ENCODE data around the gene ZIC5.

DNA sequence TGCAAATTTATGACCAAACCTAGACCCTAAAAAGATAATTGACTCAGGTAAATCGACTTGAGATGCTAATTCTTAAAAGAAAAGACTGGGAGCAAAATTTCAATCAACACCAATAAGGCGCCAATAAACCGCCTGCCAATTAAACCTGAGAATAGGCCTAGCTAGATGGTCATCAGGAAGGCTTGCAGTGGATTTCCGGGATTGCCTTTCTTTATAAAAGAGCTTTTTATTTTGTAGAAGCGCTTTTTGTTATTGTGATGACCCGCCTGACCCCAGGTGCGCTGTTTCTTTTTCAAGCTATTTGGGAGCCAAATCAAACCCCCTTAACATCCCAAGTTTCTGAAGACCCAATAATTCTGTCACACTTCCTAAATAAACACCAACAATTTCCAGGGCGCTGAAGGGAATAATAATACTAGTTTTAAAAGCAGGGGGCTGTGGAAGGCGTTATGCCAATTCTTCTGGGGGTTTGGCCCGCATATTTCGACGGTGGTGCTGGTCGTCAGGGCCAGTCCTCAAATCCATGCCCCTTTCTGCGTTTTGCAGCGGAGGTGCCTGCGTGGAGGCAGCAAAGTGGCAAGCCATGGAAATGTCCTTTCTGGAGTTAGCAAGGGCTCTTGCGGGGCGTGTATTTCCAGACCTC lies 2.9 kb upstream of the ZIC5 start:
- no peak for TF ChIP-seq POLR2A (IDR thresholded peaks at IDR 0.05)
- TF ChIP-seq, protein P1, sequence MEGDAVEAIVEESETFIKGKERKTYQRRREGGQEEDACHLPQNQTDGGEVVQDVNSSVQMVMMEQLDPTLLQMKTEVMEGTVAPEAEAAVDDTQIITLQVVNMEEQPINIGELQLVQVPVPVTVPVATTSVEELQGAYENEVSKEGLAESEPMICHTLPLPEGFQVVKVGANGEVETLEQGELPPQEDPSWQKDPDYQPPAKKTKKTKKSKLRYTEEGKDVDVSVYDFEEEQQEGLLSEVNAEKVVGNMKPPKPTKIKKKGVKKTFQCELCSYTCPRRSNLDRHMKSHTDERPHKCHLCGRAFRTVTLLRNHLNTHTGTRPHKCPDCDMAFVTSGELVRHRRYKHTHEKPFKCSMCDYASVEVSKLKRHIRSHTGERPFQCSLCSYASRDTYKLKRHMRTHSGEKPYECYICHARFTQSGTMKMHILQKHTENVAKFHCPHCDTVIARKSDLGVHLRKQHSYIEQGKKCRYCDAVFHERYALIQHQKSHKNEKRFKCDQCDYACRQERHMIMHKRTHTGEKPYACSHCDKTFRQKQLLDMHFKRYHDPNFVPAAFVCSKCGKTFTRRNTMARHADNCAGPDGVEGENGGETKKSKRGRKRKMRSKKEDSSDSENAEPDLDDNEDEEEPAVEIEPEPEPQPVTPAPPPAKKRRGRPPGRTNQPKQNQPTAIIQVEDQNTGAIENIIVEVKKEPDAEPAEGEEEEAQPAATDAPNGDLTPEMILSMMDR (IDR thresholded peaks at IDR 0.05), result no peak
